HG02870 (cell line): ENCODE data around the gene DOC2B.
"Not testable (repeated sequence)": the region's sequence is repeated elsewhere in the genome, so short reads cannot be mapped to it uniquely, and the experiment has no call there.

ENCODE experiments used
- ATAC-seq: cut with Tn5 transposase; IDR thresholded peaks from one replicate; pipeline ENCODE4 v1.9.1; 2021; ENCODE audit warnings: mild to moderate bottlenecking, moderate library complexity; ENCODE audit not compliant: unreplicated experiment

Gene DOC2B

GRCh38 chr17:193426-193810 is 12.0 kb upstream of the DOC2B start:
- ATAC-seq: no peak

DNA sequence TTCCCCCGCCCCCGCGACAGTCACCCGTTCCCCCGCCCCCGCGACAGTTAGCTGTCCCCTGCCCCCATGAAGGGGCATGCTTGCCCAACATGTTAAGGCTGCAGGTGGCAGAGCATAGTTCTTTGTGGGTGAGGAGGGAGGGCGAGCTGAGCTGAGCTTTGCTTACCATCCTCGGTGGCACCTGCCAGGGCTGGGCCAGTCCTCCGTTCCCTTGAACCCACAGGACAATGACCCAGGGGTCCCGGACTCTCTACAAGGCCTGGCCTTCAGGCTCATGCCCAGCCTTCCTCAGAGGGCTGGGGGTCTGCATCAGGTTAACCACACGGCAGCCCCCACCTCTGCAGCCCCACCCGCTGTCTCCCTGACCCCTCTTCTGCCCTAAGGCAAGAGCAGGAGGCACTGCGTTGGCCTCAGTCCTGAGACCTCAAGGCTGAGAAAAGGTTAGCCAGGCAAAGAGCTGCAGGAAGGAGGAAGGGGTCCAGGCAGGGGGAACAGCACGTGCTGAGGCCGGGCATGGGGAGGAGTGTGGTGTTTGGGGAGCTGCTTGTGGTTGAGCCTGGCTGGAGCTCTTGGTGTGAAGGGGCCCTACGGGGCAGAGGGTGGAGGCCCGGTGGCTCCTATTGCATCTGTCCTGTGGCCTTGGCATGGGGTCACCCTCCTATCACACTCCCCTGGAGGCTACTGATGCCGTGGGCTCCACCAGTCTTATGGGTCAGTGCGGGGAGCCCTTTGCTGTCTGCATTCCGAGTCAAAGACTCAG is 11.4 kb upstream of the DOC2B start:
- no peak for ATAC-seq

GRCh38 chr17:189444-189843 is 8.0 kb upstream of the DOC2B start:
- ATAC-seq: no peak

DNA sequence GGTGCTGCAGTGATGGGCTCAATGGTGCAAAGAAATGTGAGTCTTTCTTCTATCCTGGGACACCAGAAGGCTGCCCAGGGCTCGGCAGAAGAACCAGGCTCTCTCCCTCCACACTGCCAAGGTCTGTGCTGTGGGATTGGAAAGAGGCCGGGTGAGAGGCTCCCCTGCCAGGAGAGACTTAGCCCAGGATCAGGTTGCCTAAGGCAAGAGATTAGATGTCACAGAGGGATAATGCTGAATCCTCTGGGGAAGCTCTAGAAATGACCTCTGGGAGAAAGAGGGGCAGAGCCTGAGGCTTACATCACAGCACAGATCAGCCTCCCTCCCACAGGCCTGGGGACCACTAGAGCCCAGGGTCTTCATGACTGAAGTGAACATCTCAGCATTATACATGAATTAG is 5.7 kb upstream of the DOC2B start:
- no peak for ATAC-seq

GRCh38 chr17:185445-186138 is 4.1 kb upstream of the DOC2B start:
- ATAC-seq: no peak

DNA sequence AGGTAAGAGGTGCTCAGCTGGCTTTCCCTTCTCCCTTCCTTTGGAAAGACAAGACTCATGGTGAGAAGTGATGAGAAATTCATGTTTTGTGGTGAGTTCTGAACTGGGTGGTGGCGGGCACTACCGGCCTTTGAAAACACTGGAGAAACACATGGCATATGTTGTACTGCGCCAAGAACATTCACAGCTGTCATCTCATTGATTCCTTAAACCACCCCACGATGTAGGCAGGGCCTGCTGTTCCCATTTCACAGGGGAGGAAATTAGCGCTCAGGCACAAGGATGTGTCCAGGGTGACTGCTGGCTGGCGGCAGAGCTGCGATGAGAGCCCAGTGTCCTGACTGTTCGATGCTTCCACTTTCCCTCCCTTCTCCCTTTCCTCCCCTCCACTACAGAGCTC is 1.6 kb upstream of the DOC2B start:
- no peak for ATAC-seq

GRCh38 chr17:182050-182751 is 751 bp upstream of the DOC2B start:
- ATAC-seq: no peak

DNA sequence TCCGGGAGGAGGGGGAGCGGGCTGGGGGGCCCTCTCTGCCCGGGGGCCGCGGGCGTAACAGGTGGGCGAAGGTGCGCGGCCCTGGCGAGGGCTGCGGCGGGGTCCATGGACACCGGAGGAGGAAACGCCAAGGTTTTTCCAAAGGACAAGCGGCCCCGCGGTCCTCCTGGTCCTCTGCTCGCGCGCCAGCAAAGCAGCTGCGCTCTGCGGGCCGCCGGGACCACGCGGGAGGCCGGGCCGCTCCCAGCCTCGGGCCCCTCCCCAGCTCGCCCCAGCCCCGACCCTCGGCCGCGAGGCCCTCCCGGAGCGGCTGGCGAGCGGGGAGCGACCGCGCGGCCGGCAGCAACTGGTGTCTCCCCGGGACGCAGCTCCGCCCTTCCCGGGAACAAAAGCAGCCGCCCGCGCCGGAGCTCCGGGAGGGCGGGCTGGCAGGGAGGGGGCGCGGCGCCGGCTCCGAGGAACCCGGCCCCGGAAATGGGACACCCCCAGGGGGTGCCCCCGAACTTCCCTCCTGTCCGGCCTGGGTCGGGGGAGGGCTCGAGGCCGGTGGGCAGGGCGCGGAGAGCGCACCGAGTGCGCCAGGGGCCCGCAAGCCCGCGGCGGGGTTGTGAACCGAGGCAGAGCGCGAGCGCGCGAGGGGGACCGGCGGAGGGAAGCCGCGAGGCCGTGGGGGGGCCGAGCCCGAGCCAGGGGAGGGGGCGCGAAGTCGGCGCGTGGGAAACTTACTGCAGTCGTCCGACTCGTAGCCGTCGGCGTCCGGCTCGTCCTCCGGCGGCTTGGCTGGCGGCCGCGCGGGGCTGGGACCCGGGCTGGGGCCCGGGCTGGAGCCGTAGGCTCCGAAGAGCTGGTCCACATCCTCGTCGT is 837 bp downstream of the DOC2B start:
- ATAC-seq: no peak

DNA sequence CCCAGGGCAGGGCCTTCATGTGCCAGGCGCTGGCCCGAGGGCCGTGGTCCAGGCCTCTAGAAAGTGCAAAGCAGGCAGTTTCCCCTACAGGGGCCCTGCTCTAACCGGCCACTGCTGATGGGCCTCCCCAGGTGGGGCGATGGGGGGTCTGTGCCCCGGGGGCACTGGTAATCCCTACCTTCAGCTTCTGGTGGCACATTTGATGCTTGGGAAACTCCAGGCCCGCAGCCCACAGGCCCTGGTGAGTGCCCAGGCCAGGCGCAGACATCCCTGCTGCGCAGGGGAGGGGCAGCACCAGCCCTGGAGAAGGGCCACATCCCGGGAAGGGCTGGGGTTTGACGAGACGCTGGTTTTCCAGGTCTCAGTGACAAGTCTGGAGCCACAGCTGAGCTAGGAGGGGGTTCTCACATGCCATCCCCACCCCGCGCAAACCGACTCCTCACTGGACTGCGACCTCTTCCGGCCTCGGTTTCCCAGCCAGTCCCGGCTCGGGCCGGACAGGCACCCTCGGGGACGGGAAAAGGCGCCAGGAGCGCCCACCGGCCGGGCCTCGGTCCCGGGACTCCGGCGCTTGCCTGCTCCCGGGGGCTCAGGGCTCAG is 1.6 kb downstream of the DOC2B start:
- no peak for ATAC-seq

DNA sequence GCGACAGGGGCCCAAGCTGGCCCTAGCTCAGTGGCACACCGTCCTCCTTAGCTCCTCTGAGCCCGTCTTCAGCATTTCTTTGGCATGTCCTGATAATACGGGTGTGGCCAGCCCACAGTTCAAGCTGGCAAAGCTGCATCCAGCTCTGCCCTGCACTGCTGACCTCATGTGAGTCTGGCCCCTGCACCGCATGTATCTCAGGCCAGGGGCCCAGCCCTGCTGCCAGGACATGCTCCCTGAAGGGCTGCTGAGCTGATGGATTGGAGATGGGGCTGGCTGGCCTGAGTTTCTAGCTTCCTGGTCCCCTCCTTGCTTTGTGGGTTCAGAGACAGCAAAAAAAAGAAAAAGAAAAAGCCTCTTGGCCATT is 2.4 kb downstream of the DOC2B start:
- ATAC-seq: no peak

- ATAC-seq: no peak
Observed at GRCh38 chr17:178292-179065, 3.0 kb downstream of the DOC2B start.

GRCh38 chr17:177762-178161 is 3.7 kb downstream of the DOC2B start:
- ATAC-seq: no peak

DNA sequence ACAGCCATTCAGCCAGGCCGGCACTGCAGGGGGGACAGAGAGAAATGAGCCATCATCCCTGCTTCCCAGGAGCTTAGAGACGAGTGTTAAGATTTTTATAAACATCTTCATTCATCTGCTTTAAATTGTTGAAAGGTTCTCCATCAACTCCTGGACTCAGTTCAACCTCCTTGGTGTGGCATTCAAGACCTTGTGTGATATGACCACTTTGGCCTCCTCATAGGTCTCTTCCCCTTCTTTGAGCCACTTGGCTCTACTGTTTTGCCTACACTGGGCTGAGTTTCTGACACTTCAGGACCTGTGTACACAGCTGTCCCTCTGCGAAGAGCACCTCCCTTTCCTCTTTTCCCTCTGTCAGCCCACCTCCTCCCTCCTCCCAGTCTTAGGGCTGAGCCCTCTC is 4.3 kb downstream of the DOC2B start:
- no peak for ATAC-seq

- no peak for ATAC-seq
Observed at GRCh38 chr17:173166-173911, 8.1 kb downstream of the DOC2B start.

DNA sequence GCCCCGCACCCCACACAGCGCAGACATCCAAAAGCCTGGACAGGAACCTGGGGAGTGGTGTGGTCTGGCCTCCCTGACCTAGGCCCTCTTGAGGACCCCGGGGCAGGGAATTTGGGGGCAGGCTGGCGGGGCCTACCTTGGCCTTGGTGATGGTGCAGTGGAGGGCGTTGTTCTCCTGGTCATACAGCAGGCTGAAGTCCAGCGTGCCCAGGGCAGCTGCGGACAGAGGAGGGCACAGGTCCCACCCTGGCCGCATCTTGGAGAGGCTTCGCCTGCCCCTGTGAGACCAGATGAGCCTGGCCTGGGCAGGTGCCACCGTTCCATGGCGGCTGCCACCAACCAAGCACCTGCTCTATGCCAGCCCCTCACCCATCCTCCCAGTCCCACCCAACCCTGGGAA is 9.0 kb downstream of the DOC2B start:
- ATAC-seq: no peak

- no peak for ATAC-seq
Observed at GRCh38 chr17:171871-172270, 9.6 kb downstream of the DOC2B start.

GRCh38 chr17:170130-170670 is 11.2 kb downstream of the DOC2B start:
- no peak for ATAC-seq

- ATAC-seq: not testable (repeated sequence)
Observed at GRCh38 chr17:168614-169013, 12.8 kb downstream of the DOC2B start.

DNA sequence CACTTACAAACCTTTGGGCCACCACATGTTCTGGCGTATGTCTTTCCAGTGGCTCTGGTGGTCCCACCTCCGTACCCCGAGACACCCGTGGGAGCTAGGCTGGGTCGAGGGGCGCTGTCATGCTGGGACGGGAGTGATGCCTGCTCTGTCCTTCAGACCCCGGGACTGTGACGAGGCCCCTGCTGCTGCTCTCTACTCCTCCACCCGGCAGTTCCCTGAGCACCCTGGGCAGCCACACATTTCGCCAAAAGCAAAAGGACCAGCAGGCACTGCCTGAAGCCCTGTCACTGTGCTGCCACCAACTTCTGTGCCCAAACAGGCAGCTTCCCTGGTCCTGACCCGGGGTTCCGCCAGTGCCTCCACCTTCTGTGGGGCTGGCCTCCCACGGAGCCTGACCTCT is 15.5 kb downstream of the DOC2B start:
- ATAC-seq: no peak
